ENCODE data around the gene KIAA1143.

DNA sequence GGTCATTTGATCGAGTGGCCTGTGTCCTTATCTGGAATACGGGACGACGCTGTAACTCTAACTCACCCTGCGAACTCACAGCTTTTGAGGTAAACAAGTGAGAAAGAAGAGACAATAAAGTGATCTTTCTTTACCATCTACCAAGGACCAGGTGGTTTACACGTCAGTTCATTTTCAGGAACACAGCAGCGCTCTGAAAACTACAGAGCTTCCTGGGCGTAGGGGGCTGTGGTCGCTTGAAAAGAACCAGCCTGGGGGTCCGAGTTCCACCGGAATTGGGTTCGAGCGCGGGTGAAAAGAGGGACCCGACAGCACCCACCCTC lies 357 bp downstream of the KIAA1143 start:
- TF ChIP-seq, protein P1, sequence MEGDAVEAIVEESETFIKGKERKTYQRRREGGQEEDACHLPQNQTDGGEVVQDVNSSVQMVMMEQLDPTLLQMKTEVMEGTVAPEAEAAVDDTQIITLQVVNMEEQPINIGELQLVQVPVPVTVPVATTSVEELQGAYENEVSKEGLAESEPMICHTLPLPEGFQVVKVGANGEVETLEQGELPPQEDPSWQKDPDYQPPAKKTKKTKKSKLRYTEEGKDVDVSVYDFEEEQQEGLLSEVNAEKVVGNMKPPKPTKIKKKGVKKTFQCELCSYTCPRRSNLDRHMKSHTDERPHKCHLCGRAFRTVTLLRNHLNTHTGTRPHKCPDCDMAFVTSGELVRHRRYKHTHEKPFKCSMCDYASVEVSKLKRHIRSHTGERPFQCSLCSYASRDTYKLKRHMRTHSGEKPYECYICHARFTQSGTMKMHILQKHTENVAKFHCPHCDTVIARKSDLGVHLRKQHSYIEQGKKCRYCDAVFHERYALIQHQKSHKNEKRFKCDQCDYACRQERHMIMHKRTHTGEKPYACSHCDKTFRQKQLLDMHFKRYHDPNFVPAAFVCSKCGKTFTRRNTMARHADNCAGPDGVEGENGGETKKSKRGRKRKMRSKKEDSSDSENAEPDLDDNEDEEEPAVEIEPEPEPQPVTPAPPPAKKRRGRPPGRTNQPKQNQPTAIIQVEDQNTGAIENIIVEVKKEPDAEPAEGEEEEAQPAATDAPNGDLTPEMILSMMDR (IDR thresholded peaks at IDR 0.05): no peak
- TF ChIP-seq EZH2 (IDR thresholded peaks at IDR 0.05) (no peak), EZH2phosphoT487 (IDR thresholded peaks at IDR 0.05) (no peak)

Measured in neural progenitor cell (in vitro differentiated cells).